CD4-positive, alpha-beta T cell (primary cell): ENCODE results near the gene CHCHD4. TPM values are rescaled to one million over a fixed set of nuclear protein-coding genes. Genes with fewer than 3 reads are reported as not detected.
"Not testable (repeated sequence)": the region's sequence is repeated elsewhere in the genome, so short reads cannot be mapped to it uniquely, and the experiment has no call there.

Source experiments
- ATAC-seq: fragments of 200-7000 bp; cut with Tn5 transposase; one replicate; pipeline ENCODE4 v1.10.0; 2022; ENCODE audit warnings: mild to moderate bottlenecking; ENCODE audit not compliant: poor library complexity
- CTCF ChIA-PET: fragments of 350-600 bp; sonication (Branson Sonifier 250); formaldehyde crosslinking; loops from one replicate; lab custom pipeline; 2021; ENCODE audit warnings: antibody characterized with exemption, inconsistent platforms; lab: Charles Lee
- POLR2A ChIA-PET: fragments of 350-600 bp; sonication (Branson Sonifier 250); formaldehyde crosslinking; loops from one replicate; lab custom pipeline; 2021; ENCODE audit warnings: antibody characterized with exemption, inconsistent platforms; lab: Charles Lee
- DNase-seq, 14 experiments: peaks; one replicate each; pipeline ENCODE4 v3.0.0-alpha.2; 2013 to 2020; ENCODE audit warnings: mixed read lengths in 2 of 14
- H3K27ac ChIP-seq, 2 donors: one replicate each; pipeline versions ENCODE4 v1.5.1 to v1.7.0; 2013; ENCODE audit warnings: low read length in 2 of 2, low read depth in 1 of 2, mild to moderate bottlenecking in 1 of 2
- H3K27me3 ChIP-seq, 2 experiments: 1 replicate in 1 of 2; 2 replicates in 1 of 2; pipeline versions ENCODE4 v1.6.1 to v1.7.0; 2013; ENCODE audit warnings: low read length in 2 of 2, control low read depth in 1 of 2, mild to moderate bottlenecking in 1 of 2, moderate library complexity in 1 of 2; ENCODE audit not compliant: insufficient read depth in 2 of 2, control insufficient read depth in 1 of 2
- H3K36me3 ChIP-seq: one replicate; pipeline ENCODE4 v1.6.1; 2013; ENCODE audit warnings: low read length, control low read depth; ENCODE audit not compliant: insufficient read depth
- H3K4me1 ChIP-seq: one replicate; pipeline ENCODE4 v1.6.1; 2013; ENCODE audit warnings: low read length, control low read depth; ENCODE audit not compliant: insufficient read depth
- H3K4me3 ChIP-seq: one replicate; pipeline ENCODE4 v1.5.1; 2013; ENCODE audit warnings: mild to moderate bottlenecking, low read length, moderate library complexity
- H3K9me3 ChIP-seq, 2 experiments: 1 replicate in 1 of 2; 2 replicates in 1 of 2; pipeline versions ENCODE4 v1.6.1 to v1.7.0; 2013; ENCODE audit warnings: low read length in 2 of 2, mild to moderate bottlenecking in 2 of 2, control low read depth in 1 of 2, moderate library complexity in 1 of 2; ENCODE audit not compliant: control insufficient read depth in 1 of 2, insufficient read depth in 1 of 2
- H3K27ac Mint-ChIP-seq: one replicate; pipeline ENCODE4 v1.8.0; 2020; ENCODE audit warnings: mixed read lengths
- H3K27me3 Mint-ChIP-seq: one replicate; pipeline ENCODE4 v1.8.0; 2021; ENCODE audit warnings: mixed read lengths
- H3K36me3 Mint-ChIP-seq: one replicate; pipeline ENCODE4 v1.8.0; 2021; ENCODE audit warnings: low read depth, mixed read lengths
- H3K4me1 Mint-ChIP-seq: one replicate; pipeline ENCODE4 v1.8.0; 2021; ENCODE audit warnings: low read depth, mixed read lengths
- H3K4me3 Mint-ChIP-seq: one replicate; pipeline ENCODE4 v1.8.0; 2020; ENCODE audit warnings: mild to moderate bottlenecking, mixed read lengths
- H3K9me3 Mint-ChIP-seq: one replicate; pipeline ENCODE4 v1.8.0; 2020; ENCODE audit warnings: mixed read lengths
- CTCF ChIP-seq: fragments of 200-600 bp; IDR thresholded peaks from one replicate; pipeline ENCODE4 v1.8.0; 2022; ENCODE audit warnings: antibody characterized with exemption, mild to moderate bottlenecking
- intact Hi-C, 2 experiments: fragments of 100-400 bp; cut with DNase I in 1 of 2; cut with micrococcal nuclease in 1 of 2; formaldehyde crosslinking; loops; one replicate each; pipeline versions ENCODE4 v1.15.1 to v1.9.0; 2023 to 2025; cut with DNase I, micrococcal nuclease
- total RNA-seq, 174 experiments: library from RNA in 2 of 174; stranded (reverse) in 2 of 174; gene quantifications; one replicate each; pipeline ENCODE4 v1.2.3 and lab custom pipeline; 2021 to 2026

CHCHD4 gene
- total RNA-seq, 2 experiments from 2014 or later: 0.50 to 1.1 TPM

GRCh38 chr3:14117468-14118399 is 6.9 kb downstream of the CHCHD4 start:
- POLR2A ChIA-PET: interaction anchor here (1.0 kb wide), 1 partner anchor 61 kb away, joined by 3 read pairs; the partner anchor contains the start of genes LSM3 and XPC
- Mint-ChIP-seq H3K9me3 (no peaks in the 10 kb centered on the region), H3K36me3 (peaks cover 65% of the 10 kb centered on the region), H3K4me1 (peaks cover 20% of the 10 kb centered on the region), H3K4me3 (no peak overlapping the region), H3K27ac (no peak overlapping the region), H3K27me3 (no peaks in the 10 kb centered on the region)
- Histone ChIP-seq H3K36me3 (peaks cover 44% of the 10 kb centered on the region), H3K27ac (no peak overlapping the region), H3K4me1 (peaks cover 5% of the 10 kb centered on the region), H3K9me3 (no peaks in the 10 kb centered on the region), H3K27me3 (no peaks in the 10 kb centered on the region), H3K4me3 (no peak overlapping the region)
- intact Hi-C loops: loop anchor here in 1 of 2 experiments (5.0 kb wide), 1 partner anchor 815 kb away; no protein-coding TSS in a partner anchor
- CTCF ChIA-PET: interaction anchor here (1.2 kb wide), 1 partner anchor 27 kb away, joined by 3 read pairs; no protein-coding TSS in a partner anchor
- no peak for TF ChIP-seq CTCF
- ATAC-seq: no peak
- no peak for DNase-seq

- ChIA-PET CTCF (interaction anchor here (1.2 to 1.4 kb wide), 2 partner anchors 8 to 218 kb away, joined by 3 read pairs; no protein-coding TSS in a partner anchor), POLR2A (interaction anchor here (1.1 to 1.7 kb wide), 2 partner anchors 11 to 65 kb away, joined by 3 to 5 read pairs; partner anchors contain the start of genes CHCHD4, LSM3, TMEM43 and XPC)
- DNase-seq (no peak), ATAC-seq (no peak)
- Histone ChIP-seq H3K27ac (no peak overlapping the region), H3K9me3 (no peaks in the 10 kb centered on the region), H3K36me3 (peaks cover 46% of the 10 kb centered on the region), H3K4me1 (no peaks in the 10 kb centered on the region), H3K4me3 (no peak overlapping the region), H3K27me3 (no peaks in the 10 kb centered on the region)
- Mint-ChIP-seq H3K9me3 (no peaks in the 10 kb centered on the region), H3K36me3 (peaks cover 59% of the 10 kb centered on the region), H3K4me3 (no peak overlapping the region), H3K27me3 (no peaks in the 10 kb centered on the region), H3K4me1 (no peaks in the 10 kb centered on the region), H3K27ac (no peak overlapping the region)
- TF ChIP-seq CTCF: no peak
- intact Hi-C loops: no loop called here
Measured at GRCh38 chr3:14113965-14114635, 10.6 kb downstream of the CHCHD4 start.

GRCh38 chr3:14110699-14111098 is 14.0 kb downstream of the CHCHD4 start:
- H3K36me3 Mint-ChIP-seq: peaks cover 43% of the 10 kb centered on the region
- POLR2A ChIA-PET: interaction anchor here (1.0 kb wide), 1 partner anchor 68 kb away, joined by 3 read pairs; the partner anchor contains the start of genes LSM3 and XPC
- H3K27ac ChIP-seq: no peak overlapping the region
- no peak for TF ChIP-seq CTCF
- no peaks in the 10 kb centered on the region for H3K4me1 Mint-ChIP-seq
- peaks cover 37% of the 10 kb centered on the region for H3K36me3 ChIP-seq
- no peaks in the 10 kb centered on the region for H3K9me3 ChIP-seq
- no peak overlapping the region for H3K4me3 ChIP-seq
- H3K27me3 ChIP-seq: no peaks in the 10 kb centered on the region
- no peaks in the 10 kb centered on the region for H3K27me3 Mint-ChIP-seq
- H3K9me3 Mint-ChIP-seq: no peaks in the 10 kb centered on the region
- intact Hi-C loops: no loop called here
- no peaks in the 10 kb centered on the region for H3K4me1 ChIP-seq
- DNase-seq (no peak), ATAC-seq (no peak)
- no peak overlapping the region for H3K4me3 Mint-ChIP-seq
- CTCF ChIA-PET: interaction anchor here (1.9 kb wide), 1 partner anchor 214 kb away, joined by 4 read pairs; no protein-coding TSS in a partner anchor
- H3K27ac Mint-ChIP-seq: no peak overlapping the region

GRCh38 chr3:14109821-14110220 is 14.8 kb downstream of the CHCHD4 start:
- H3K4me1 Mint-ChIP-seq, H3K27me3 Mint-ChIP-seq, H3K4me1 ChIP-seq, H3K4me3 Mint-ChIP-seq, intact Hi-C loops, ATAC-seq, H3K27me3 ChIP-seq, H3K27ac Mint-ChIP-seq, H3K27ac ChIP-seq, DNase-seq, POLR2A ChIA-PET, H3K9me3 ChIP-seq, H3K9me3 Mint-ChIP-seq, CTCF ChIA-PET, H3K4me3 ChIP-seq: not testable (repeated sequence)
- H3K36me3 Mint-ChIP-seq: peaks cover 35% of the 10 kb centered on the region
- H3K36me3 ChIP-seq: peaks cover 28% of the 10 kb centered on the region
